NCI-H2227 treated with DMSO at 0.1 percent for 48 hours (cell line): ENCODE measurements around the gene LGI2.
"Not testable (repeated sequence)": the region's sequence is repeated elsewhere in the genome, so short reads cannot be mapped to it uniquely, and the experiment has no call there.

Source experiments
- DNase-seq: peaks from one replicate; lab custom pipeline; 2025; lab: John Stamatoyannopoulos, UW

Gene LGI2

GRCh38 chr4:25050370-25051078 is 19.8 kb upstream of the LGI2 start:
- no peak for DNase-seq

- no peak for DNase-seq
Observed at GRCh38 chr4:25043548-25043947, 12.8 kb upstream of the LGI2 start.

DNA sequence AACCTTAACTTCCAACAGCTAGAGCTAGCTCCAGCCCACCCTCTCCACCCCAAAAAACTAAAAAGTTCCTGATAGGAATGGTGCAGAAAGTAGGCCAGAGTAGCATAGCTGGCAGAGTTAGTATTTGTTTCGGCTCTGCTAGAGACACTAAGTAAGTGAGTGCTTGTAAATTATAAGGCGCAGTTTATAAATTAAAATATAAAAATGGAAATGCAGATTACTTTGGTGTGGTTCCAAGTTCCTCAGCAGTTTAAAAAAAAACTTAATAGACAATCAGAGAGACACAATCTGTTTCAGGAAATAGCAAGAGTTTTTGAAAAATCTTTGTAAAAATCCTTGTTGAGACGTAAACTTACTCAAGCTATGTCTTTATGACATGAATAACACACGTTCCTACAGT is 2.8 kb upstream of the LGI2 start:
- no peak for DNase-seq

- no peak for DNase-seq
Observed at GRCh38 chr4:25032126-25032525, 1.4 kb upstream of the LGI2 start.

DNA sequence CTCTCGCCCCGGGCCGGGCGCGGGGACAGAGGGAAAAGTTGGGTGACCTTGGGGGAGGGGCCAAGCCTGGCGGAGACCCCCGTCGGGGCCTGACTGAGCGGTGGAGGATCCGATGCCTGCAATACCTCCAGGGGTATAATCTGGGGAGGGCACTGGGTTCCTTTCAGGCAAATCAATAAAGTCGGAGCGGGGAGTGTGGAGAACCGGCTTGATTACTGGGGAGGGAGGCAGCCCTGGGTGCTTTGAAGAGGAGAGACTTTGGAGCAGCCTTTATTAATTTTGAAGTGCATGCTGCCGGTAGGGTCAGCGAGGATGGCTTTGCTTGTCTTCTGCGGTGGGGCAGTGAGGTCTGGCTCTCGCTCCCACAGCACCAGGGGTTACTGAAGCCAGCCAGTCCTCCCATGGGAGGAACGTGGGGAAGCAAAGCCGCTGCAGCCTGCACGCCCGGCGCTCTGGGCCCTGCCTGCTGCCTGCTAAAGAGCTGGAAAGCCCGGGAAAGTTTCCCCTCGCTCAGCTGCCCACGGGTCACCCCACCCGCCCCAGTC is 403 bp upstream of the LGI2 start:
- no peak for DNase-seq

GRCh38 chr4:25029479-25030276 is 1.1 kb downstream of the LGI2 start:
- no peak for DNase-seq

- DNase-seq, result no peak
Observed at GRCh38 chr4:25028851-25029250, 1.9 kb downstream of the LGI2 start.

DNA sequence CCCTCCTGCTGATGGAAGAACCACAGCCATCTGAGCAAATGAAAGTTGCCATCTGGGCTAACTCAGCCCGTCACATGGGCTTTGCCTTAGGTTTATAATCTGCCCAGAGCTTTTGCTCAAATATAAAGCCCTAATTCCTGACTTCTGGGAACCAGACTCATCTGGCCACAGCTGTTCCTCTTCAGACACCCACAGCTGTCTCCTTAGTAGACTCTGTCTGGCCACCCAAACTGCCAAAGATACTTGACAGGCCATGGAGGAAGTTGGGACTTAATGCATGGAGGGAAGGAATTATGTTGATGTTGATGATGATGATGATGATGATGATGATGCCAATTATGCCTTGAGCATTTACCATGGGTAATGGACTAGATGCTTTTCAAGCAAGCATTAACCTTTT is 8.0 kb downstream of the LGI2 start:
- no peak for DNase-seq

DNA sequence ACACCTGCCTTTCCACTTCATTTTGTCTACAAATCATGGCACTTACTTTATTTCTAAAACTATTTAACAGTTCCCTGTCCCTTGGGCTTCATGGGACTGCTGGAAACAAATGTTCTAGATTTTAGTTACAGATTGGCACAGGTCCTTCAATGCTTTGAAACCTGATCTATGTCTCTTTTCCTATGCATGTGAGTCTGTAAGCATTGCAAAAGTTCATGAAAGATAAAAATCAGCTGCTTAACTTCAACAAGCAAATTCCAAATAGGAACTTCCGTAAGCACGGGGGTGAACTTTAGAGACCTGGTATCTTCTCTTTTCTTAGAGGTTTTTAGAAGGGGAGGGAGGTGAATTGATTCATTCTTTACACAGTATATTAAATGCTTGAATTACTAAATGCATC is 9.5 kb downstream of the LGI2 start:
- DNase-seq, result no peak

DNA sequence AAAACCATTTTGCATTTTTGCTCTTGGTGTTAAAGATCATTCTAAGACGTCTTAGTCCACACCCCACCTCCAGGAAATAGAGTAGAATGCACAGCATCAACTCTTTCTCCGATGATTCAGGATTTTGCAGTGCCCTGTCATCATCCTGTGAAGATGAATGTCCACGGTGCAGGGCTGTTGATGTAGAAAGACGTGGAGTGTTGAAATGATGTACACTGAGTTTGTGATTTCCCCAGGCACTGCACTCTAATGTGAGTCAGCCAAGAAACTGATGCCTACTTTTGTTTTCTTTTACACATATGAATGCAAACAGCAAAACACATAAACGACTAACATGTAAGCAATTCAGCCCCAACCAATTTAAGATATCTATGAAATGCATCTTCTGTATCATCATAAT is 10.5 kb downstream of the LGI2 start:
- DNase-seq, result no peak

DNA sequence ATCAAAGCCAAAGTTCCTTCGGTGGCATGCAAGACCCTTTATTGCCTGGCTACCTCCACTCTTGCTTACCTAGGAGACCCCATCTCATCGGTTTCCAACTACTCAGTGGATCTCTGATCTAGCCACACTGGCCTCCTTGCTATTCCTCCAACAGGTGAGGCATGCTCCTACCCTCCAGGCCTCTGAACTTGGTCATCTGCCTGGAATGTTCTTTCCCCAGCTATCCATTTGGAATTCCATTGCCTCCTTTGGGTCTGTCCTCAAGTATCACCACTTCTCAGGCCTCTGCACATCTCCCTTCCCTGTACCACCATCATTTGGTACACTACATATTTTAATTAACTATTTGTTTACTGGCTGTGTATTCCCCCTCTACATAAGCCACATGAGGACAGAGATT is 11.2 kb downstream of the LGI2 start:
- DNase-seq, result no peak

DNA sequence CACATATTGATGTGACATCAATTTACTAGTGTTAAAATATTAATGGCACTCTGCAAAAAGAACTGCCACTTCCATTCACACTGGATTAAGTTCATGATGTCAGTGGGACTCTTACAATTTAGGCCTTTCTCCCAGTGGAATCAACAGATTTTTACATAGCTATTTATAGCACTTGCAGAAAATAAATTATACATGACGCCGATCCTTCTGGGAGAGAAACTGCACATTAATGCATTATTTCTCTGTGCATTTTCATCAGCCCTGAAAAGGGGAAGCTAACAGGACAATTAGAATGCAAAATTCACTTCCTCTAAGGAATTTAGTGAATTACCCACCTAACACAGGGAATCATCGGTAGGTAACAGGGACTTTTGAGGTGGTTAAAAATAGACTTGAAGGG is 15.7 kb downstream of the LGI2 start:
- DNase-seq, result no peak

- not testable (repeated sequence) for DNase-seq
Observed at GRCh38 chr4:25014662-25014983, 16.1 kb downstream of the LGI2 start.

DNA sequence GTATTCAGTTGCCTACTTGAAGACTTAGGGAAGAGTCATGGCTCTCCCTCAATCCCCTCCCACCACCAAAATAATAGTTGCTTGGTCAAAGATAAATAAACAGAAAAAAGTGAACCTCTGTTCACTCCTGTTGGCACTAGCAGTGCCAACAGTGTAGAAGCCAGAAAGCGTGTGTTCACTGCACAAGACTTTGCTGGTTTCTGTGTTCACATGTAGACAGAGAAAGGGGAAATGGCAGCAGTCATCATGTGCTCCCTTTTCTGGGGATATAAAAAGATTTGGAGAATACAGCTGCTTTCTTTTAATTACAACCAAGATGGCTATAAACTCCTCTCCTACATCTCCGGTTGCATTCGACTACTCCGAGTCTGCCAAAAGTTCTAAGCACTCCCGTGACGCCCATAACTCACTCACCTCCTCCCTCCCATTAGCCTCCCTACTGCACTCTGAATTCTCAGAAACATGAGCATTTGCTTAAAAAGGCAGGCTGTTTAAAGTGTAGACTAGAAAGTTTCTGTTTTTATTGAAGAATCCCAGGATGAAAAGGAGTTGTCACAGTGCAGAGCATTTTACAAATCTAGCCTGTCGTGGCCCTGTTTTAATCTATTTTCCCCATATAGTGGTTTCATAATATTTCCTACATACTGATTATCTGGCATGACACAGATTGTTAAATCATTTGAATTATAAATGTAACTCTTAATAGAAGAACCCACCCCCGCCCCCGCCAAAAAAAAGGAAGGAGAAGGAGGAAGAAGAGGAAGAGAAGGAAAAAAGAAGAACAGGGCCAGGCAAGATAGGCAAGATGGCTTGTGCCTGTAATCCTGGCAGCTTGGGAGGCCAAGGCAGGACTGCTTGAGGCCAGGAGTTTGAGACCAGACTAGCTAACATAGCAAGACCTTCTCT is 16.7 kb downstream of the LGI2 start:
- no peak for DNase-seq

GRCh38 chr4:25012655-25013054 is 18.1 kb downstream of the LGI2 start:
- DNase-seq, result no peak

DNA sequence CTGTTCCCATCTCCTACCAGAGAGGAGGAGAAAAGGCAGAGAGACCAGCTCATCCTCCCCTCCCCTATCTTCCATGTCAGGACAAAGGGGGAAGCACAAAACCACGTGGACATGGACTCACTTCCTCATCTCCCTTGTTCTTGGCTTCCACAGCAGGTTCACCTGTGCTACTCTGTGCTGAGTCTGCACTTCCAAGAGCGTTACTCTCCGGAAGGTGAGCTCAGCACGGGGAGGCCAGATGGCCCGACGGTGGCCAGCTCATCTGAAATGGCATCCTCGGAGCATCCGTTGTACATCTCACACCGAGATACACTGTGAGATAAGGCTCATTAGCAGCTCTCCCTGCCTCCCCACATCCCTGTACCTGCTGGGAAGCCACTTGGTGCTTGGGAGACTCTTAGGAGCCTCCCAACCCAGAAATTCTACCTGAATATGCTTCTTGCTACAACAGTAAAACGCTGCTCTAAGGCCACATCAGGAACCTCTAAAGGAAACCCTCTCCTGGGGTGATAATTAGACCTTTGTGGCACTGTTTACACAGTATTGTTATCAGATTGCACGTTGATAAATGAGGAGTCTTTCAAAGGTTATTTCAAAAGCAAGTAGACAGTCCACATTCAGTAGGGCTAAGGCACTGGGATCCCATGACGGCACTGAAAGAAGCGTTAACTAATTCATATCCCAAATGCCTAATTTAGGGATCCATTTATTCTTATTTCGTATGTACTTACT is 19.4 kb downstream of the LGI2 start:
- peak; percentile 39 for DNase-seq

DNA sequence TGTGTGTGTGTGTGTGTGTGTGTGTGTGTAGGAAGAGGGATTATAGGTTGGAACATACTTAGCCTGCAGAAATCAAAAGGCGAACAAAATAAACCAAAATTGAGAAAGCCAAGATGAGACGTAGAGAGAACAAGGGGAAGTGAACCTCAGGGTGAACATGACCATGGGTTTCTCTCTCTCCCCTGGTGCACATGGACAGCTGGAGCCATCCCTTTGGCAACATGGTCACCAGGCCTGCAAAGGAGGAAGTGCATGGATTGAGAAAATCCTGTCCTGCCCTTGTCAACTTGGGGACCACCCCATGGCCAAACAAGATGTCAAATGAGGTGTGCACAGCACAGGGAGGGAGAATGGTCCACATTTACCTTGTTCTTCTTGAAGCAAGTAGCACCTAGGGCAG is 23.1 kb downstream of the LGI2 start:
- DNase-seq, result no peak

GRCh38 chr4:25002681-25003080 is 28.1 kb downstream of the LGI2 start:
- DNase-seq, result no peak

DNA sequence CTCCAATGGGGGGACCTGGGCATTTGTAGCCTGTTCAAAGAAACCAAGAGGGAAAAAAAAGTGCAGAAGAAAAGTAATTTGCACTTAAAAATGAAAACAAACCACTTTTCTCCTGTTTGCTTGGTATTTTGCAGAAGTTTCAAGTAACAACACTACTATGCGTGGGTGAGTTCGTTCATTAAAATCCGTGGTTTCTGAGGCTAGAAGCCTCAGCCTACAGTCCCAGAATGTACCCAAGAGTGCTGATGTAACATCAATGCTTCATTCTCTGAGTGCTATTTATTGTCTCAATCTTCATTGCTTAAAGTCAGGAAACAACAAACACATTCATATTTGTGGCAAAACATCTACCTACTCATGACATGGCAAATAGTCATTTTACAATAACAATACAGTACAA is 29.2 kb downstream of the LGI2 start:
- no peak for DNase-seq

- DNase-seq, result no peak
Observed at GRCh38 chr4:25000639-25001038, 30.1 kb downstream of the LGI2 start.

- DNase-seq, result no peak
Observed at GRCh38 chr4:24999392-25000089, 31.2 kb downstream of the LGI2 start.
